ENCODE data around the gene PCDH9. TPM values are rescaled to one million over a fixed set of nuclear protein-coding genes. Genes with fewer than 3 reads are reported as not detected.

PCDH9 gene
- total RNA-seq, 4 donors from 2014 or later = 0.57 to 1.7 (median 0.97) TPM

- Histone ChIP-seq H3K4me1 (no peaks in the 10 kb centered on the region), H3K9me3 (no peaks in the 10 kb centered on the region), H3K27me3 (no peaks in the 10 kb centered on the region), H3K4me3 (no peak overlapping the region), H3K27ac (no peak overlapping the region), H3K36me3 (no peaks in the 10 kb centered on the region)
- TF ChIP-seq CTCF (IDR thresholded peaks at IDR 0.05) (no peak), POLR2A (IDR thresholded peaks at IDR 0.05) (no peak)
- no peak for DNase-seq
These were observed 871.6 kb downstream of the PCDH9 start for GRCh38 chr13:66358564-66358963.

GRCh38 chr13:66357463-66357862 is 872.7 kb downstream of the PCDH9 start:
- no peak for DNase-seq
- TF ChIP-seq CTCF (IDR thresholded peaks at IDR 0.05) (no peak), POLR2A (IDR thresholded peaks at IDR 0.05) (no peak)
- H3K9me3 ChIP-seq = no peaks in the 10 kb centered on the region
- H3K4me3 ChIP-seq = no peak overlapping the region
- H3K27ac ChIP-seq = no peak overlapping the region
- no peaks in the 10 kb centered on the region for H3K36me3 ChIP-seq
- no peaks in the 10 kb centered on the region for H3K4me1 ChIP-seq
- no peaks in the 10 kb centered on the region for H3K27me3 ChIP-seq

- no peaks in the 10 kb centered on the region for H3K9me3 ChIP-seq
- no peaks in the 10 kb centered on the region for H3K36me3 ChIP-seq
- TF ChIP-seq POLR2A (IDR thresholded peaks at IDR 0.05) (no peak), CTCF (IDR thresholded peaks at IDR 0.05) (no peak)
- no peak overlapping the region for H3K4me3 ChIP-seq
- H3K27ac ChIP-seq = no peak overlapping the region
- H3K27me3 ChIP-seq = no peaks in the 10 kb centered on the region
- no peak for DNase-seq
- no peaks in the 10 kb centered on the region for H3K4me1 ChIP-seq
These were observed 875.0 kb downstream of the PCDH9 start for GRCh38 chr13:66354879-66355751.

GRCh38 chr13:66353664-66354063 is 876.5 kb downstream of the PCDH9 start:
- H3K36me3 ChIP-seq = no peaks in the 10 kb centered on the region
- DNase-seq = no peak

GRCh38 chr13:66349966-66350365 is 880.2 kb downstream of the PCDH9 start:
- TF ChIP-seq POLR2A (IDR thresholded peaks at IDR 0.05) = no peak
- TF ChIP-seq CTCF (IDR thresholded peaks at IDR 0.05) = no peak
- no peak overlapping the region for H3K27ac ChIP-seq
- H3K9me3 ChIP-seq = no peaks in the 10 kb centered on the region
- H3K27me3 ChIP-seq = no peaks in the 10 kb centered on the region
- no peak overlapping the region for H3K4me3 ChIP-seq
- no peaks in the 10 kb centered on the region for H3K36me3 ChIP-seq
- no peak for DNase-seq
- H3K4me1 ChIP-seq = no peaks in the 10 kb centered on the region

More at GRCh38 chr13:66353664-66354063, 876.5 kb downstream of the PCDH9 start:
- no peaks in the 10 kb centered on the region for H3K4me1 ChIP-seq
- no peaks in the 10 kb centered on the region for H3K27me3 ChIP-seq
- H3K4me3 ChIP-seq = no peak overlapping the region
- no peak for TF ChIP-seq POLR2A (IDR thresholded peaks at IDR 0.05)
- no peak for TF ChIP-seq CTCF (IDR thresholded peaks at IDR 0.05)
- H3K9me3 ChIP-seq = no peaks in the 10 kb centered on the region
- H3K27ac ChIP-seq = no peak overlapping the region

Data from Peyer's patch (tissue), 4 donors.